H1 (cell line): ENCODE results near the gene POLA1. TPM values are rescaled to one million over a fixed set of nuclear protein-coding genes. Genes with fewer than 3 reads are reported as not detected.

Experiments
- CTCF ChIA-PET: fragments of 300-600 bp; sonication (Branson Sonifier 250); formaldehyde crosslinking; loops from one replicate; lab custom pipeline; 2021; ENCODE audit not compliant: partially characterized antibody; lab: Charles Lee
- POLR2A ChIA-PET: fragments of 300-600 bp; sonication (Branson Sonifier 250); formaldehyde crosslinking; loops from one replicate; lab custom pipeline; 2021; ENCODE audit warnings: inconsistent platforms; ENCODE audit not compliant: partially characterized antibody; lab: Charles Lee
- DNase-seq, 2 experiments: peaks; one replicate each; pipeline versions ENCODE4 v3.0.0 to v3.0.0-alpha.2; 2010 to 2022; ENCODE audit warnings: low spot score in 2 of 2, low read depth in 1 of 2, mixed read lengths in 1 of 2
- FAIRE-seq: peaks from 2 replicates; lab custom pipeline; 2011; peaks lifted over from hg19 to GRCh38; lab: Jason Lieb, UNC
- H2AFZ ChIP-seq: 2 replicates; pipeline ENCODE4 v1.8.1; 2012; ENCODE audit warnings: low read length, inconsistent platforms
- H2AK5ac ChIP-seq: 2 replicates; pipeline ENCODE4 v1.6.1; 2013; ENCODE audit warnings: low read depth, low read length
- H2BK120ac ChIP-seq: replicated peaks from 2 replicates; pipeline ENCODE3; 2013; ENCODE audit warnings: low read depth, low read length, inconsistent platforms
- H2BK12ac ChIP-seq: 2 replicates; pipeline ENCODE4 v1.6.1; 2013; ENCODE audit warnings: low read depth, low read length
- H2BK15ac ChIP-seq: 2 replicates; pipeline ENCODE4 v1.6.1; 2013; ENCODE audit warnings: low read length
- H2BK20ac ChIP-seq: 2 replicates; pipeline ENCODE4 v1.6.1; 2013; ENCODE audit warnings: low read length
- H2BK5ac ChIP-seq: 2 replicates; pipeline ENCODE4 v1.6.1; 2013; ENCODE audit warnings: low read depth, low read length
- H3K14ac ChIP-seq: 2 replicates; pipeline ENCODE4 v1.6.1; 2013; ENCODE audit warnings: inconsistent platforms; ENCODE audit not compliant: insufficient read length
- H3K18ac ChIP-seq: 2 replicates; pipeline ENCODE4 v1.6.1; 2013; ENCODE audit warnings: low read length; ENCODE audit errors: extremely low read depth
- H3K23ac ChIP-seq: 2 replicates; pipeline ENCODE4 v1.6.1; 2013; ENCODE audit warnings: inconsistent platforms; ENCODE audit not compliant: insufficient read length
- H3K23me2 ChIP-seq: 2 replicates; pipeline ENCODE4 v1.6.1; 2013; ENCODE audit warnings: low read depth, low read length
- H3K27ac ChIP-seq: 2 replicates; pipeline ENCODE4 v1.6.1; 2011; ENCODE audit warnings: low read depth, low read length, inconsistent platforms
- H3K27me3 ChIP-seq, 4 experiments: replicated peaks in 1 of 4; 1 replicate in 1 of 4; 2 replicates in 3 of 4; pipeline versions ENCODE4 v1.6.1 to v1.8.1; 2011 to 2013; ENCODE audit warnings: low read length in 3 of 4, mild to moderate bottlenecking in 3 of 4, inconsistent platforms in 2 of 4, mixed read lengths in 2 of 4, moderate library complexity in 1 of 4; ENCODE audit not compliant: control insufficient read depth in 3 of 4, insufficient read depth in 3 of 4; ENCODE audit errors: extremely low read depth in 1 of 4
- H3K36me3 ChIP-seq, 4 experiments: 2 replicates each; pipeline versions ENCODE4 v1.6.1 to v1.8.1; 2011 to 2013; ENCODE audit warnings: mild to moderate bottlenecking in 4 of 4, low read length in 3 of 4, moderate library complexity in 2 of 4, control low read depth in 1 of 4, inconsistent platforms in 1 of 4; ENCODE audit not compliant: insufficient read depth in 4 of 4, control insufficient read depth in 2 of 4
- H3K4ac ChIP-seq: replicated peaks from 2 replicates; pipeline ENCODE3; 2013; ENCODE audit warnings: low read length, low read depth, mixed read lengths, inconsistent platforms; ENCODE audit not compliant: insufficient read length
- H3K4me1 ChIP-seq, 4 experiments: replicated peaks in 1 of 4; 1 replicate in 1 of 4; 2 replicates in 3 of 4; pipeline versions ENCODE4 v1.6.1 to v1.8.1; 2011 to 2013; ENCODE audit warnings: low read length in 3 of 4, inconsistent platforms in 2 of 4, mixed read lengths in 1 of 4; ENCODE audit not compliant: insufficient read depth in 4 of 4, control insufficient read depth in 3 of 4
- H3K4me2 ChIP-seq, 2 experiments: 2 replicates each; pipeline versions ENCODE4 v1.6.1 to v1.8.1; 2011 to 2013; ENCODE audit warnings: low read depth in 2 of 2, low read length in 2 of 2, control low read depth in 1 of 2, inconsistent platforms in 1 of 2, mild to moderate bottlenecking in 1 of 2; ENCODE audit not compliant: insufficient read depth in 1 of 2
- H3K4me3 ChIP-seq, 4 experiments: fragments of 200-600, 300-600 bp in 1 of 4; sonication (generic), shearing (Covaris generic), sonication (Bioruptor Twin) in 1 of 4; 2 replicates each; pipeline versions ENCODE4 v1.5.1 to v1.8.1; 2011 to 2016; ENCODE audit warnings: low read length in 4 of 4, low read depth in 3 of 4, control low read depth in 2 of 4, inconsistent platforms in 2 of 4, mild to moderate bottlenecking in 2 of 4, mixed read lengths in 1 of 4, moderate library complexity in 1 of 4; ENCODE audit not compliant: insufficient read depth in 2 of 4; ENCODE audit errors: extremely low read depth in 1 of 4
- H3K56ac ChIP-seq: replicated peaks from 2 replicates; pipeline ENCODE3; 2013; ENCODE audit warnings: low read depth, mild to moderate bottlenecking, mixed read lengths, low read length, inconsistent platforms; ENCODE audit not compliant: insufficient read length
- H3K79me1 ChIP-seq: 2 replicates; pipeline ENCODE4 v1.6.1; 2013; ENCODE audit warnings: low read depth, low read length, control low read depth
- H3K79me2 ChIP-seq, 2 experiments: 2 replicates each; pipeline versions ENCODE4 v1.6.1 to v1.8.1; 2012 to 2013; ENCODE audit warnings: low read length in 2 of 2, mild to moderate bottlenecking in 2 of 2, inconsistent platforms in 1 of 2; ENCODE audit not compliant: insufficient read depth in 2 of 2, control insufficient read depth in 1 of 2
- H3K9ac ChIP-seq, 4 experiments: replicated peaks in 1 of 4; 1 replicate in 1 of 4; 2 replicates in 3 of 4; pipeline versions ENCODE4 v1.6.1 to v1.8.1; 2011 to 2013; ENCODE audit warnings: low read depth in 3 of 4, low read length in 3 of 4, control low read depth in 2 of 4, mild to moderate bottlenecking in 2 of 4, moderate library complexity in 2 of 4, inconsistent platforms in 1 of 4; ENCODE audit errors: extremely low read depth in 1 of 4
- H3K9me3 ChIP-seq, 2 experiments: 2 replicates each; pipeline versions ENCODE4 v1.6.1 to v1.8.1; 2012 to 2013; ENCODE audit warnings: mild to moderate bottlenecking in 2 of 2, moderate library complexity in 2 of 2, control low read depth in 1 of 2, inconsistent platforms in 1 of 2, low read depth in 1 of 2, low read length in 1 of 2, mixed read lengths in 1 of 2; ENCODE audit not compliant: insufficient read depth in 2 of 2
- H4K20me1 ChIP-seq, 2 experiments: replicated peaks in 1 of 2; 2 replicates each; pipeline versions ENCODE3 to v1.8.1; 2011 to 2013; ENCODE audit warnings: inconsistent platforms in 2 of 2, low read length in 2 of 2, mild to moderate bottlenecking in 1 of 2; ENCODE audit not compliant: insufficient read depth in 2 of 2, control insufficient read depth in 1 of 2
- H4K5ac ChIP-seq: 2 replicates; pipeline ENCODE4 v1.6.1; 2013; ENCODE audit warnings: low read length, low read depth, mixed read lengths, inconsistent platforms; ENCODE audit not compliant: insufficient read length
- H4K8ac ChIP-seq: 2 replicates; pipeline ENCODE4 v1.8.0; 2013; ENCODE audit warnings: mild to moderate bottlenecking, moderate library complexity, low read length, inconsistent platforms; ENCODE audit not compliant: insufficient read depth; ENCODE audit errors: extremely low read depth
- H4K91ac ChIP-seq: replicated peaks from 2 replicates; pipeline ENCODE3; 2013; ENCODE audit warnings: low read length, mixed read lengths, inconsistent platforms; ENCODE audit not compliant: insufficient read length
- BACH1 ChIP-seq: IDR thresholded peaks from 2 replicates; pipeline ENCODE4 v1.6.1; 2012; ENCODE audit warnings: low read length, improper control_type of control experiment
- CBX8 ChIP-seq: fragments of 300-800, 300-1000 bp; sonication (generic); IDR thresholded peaks from 2 replicates; pipeline ENCODE4 v1.7.1; 2016; ENCODE audit warnings: low read depth, low read length, borderline replicate concordance
- CREB1 ChIP-seq: IDR thresholded peaks from 2 replicates; pipeline ENCODE4 v1.6.1; 2012; ENCODE audit warnings: inconsistent platforms
- CTBP2 ChIP-seq: IDR thresholded peaks from 2 replicates; pipeline ENCODE4 v1.7.0; 2011; ENCODE audit warnings: borderline replicate concordance, mild to moderate bottlenecking, moderate library complexity, mixed read lengths, low read length; ENCODE audit not compliant: insufficient read depth, insufficient read length
- EGR1 ChIP-seq: IDR thresholded peaks from 2 replicates; pipeline ENCODE4 v1.6.1; 2011; ENCODE audit warnings: low read depth, low read length, borderline replicate concordance
- EP300 ChIP-seq, 2 experiments: IDR thresholded peaks; 1 replicate in 1 of 2; 2 replicates in 1 of 2; pipeline ENCODE4 v1.6.1; 2011 to 2012; ENCODE audit warnings: low read depth in 2 of 2, low read length in 2 of 2, mild to moderate bottlenecking in 2 of 2, borderline replicate concordance in 1 of 2, inconsistent platforms in 1 of 2, moderate library complexity in 1 of 2
- GABPA ChIP-seq: IDR thresholded peaks from 2 replicates; pipeline ENCODE4 v1.6.1; 2011; ENCODE audit warnings: mild to moderate bottlenecking, low read length, moderate library complexity, borderline replicate concordance; ENCODE audit not compliant: insufficient read depth
- JUND ChIP-seq: IDR thresholded peaks from 2 replicates; pipeline ENCODE4 v1.6.1; 2011; ENCODE audit warnings: mild to moderate bottlenecking, improper control_type of control experiment, low read length
- POLR2A ChIP-seq, 2 experiments: IDR thresholded peaks; 1 replicate in 1 of 2; 2 replicates in 1 of 2; pipeline ENCODE4 v1.6.1; 2011; ENCODE audit warnings: low read depth in 2 of 2, low read length in 2 of 2, mild to moderate bottlenecking in 2 of 2; ENCODE audit errors: control extremely low read depth in 1 of 2
- RBBP5 ChIP-seq: IDR thresholded peaks from 2 replicates; pipeline ENCODE4 v1.7.1; 2012; ENCODE audit warnings: low read depth, mild to moderate bottlenecking, inconsistent platforms, low read length, moderate library complexity, borderline replicate concordance
- SIRT6 ChIP-seq: IDR thresholded peaks from one replicate; pipeline ENCODE4 v1.7.1; 2012; ENCODE audit warnings: low read length, inconsistent platforms
- SP4 ChIP-seq: IDR thresholded peaks from 2 replicates; pipeline ENCODE4 v1.6.1; 2012; ENCODE audit warnings: low read length, inconsistent platforms
- SRF ChIP-seq: IDR thresholded peaks from 2 replicates; pipeline ENCODE4 v1.6.1; 2011; ENCODE audit warnings: mild to moderate bottlenecking, low read depth, low read length, moderate library complexity
- TBP ChIP-seq: IDR thresholded peaks from 2 replicates; pipeline ENCODE4 v1.6.1; 2011; ENCODE audit warnings: low read depth, low read length, improper control_type of control experiment
- ZNF274 ChIP-seq: IDR thresholded peaks from 2 replicates; pipeline ENCODE4 v1.7.0; 2012; ENCODE audit warnings: low read length, borderline replicate concordance; ENCODE audit errors: extremely low read depth
- WGBS, 2 experiments: shearing (Covaris generic) in 1 of 2; methylation state at CpG; one replicate each; pipeline versions ENCODE4 v1.1.6 to v1.1.7; 2013 to 2015; ENCODE audit warnings: low lambda C conversion rate in 2 of 2, mixed read lengths in 2 of 2, inconsistent platforms in 1 of 2, low coverage in 1 of 2, missing lambda C conversion rate in 1 of 2; ENCODE audit not compliant: insufficient replicate concordance in 2 of 2, insufficient coverage in 1 of 2, insufficient read length in 1 of 2; ENCODE audit errors: extremely low coverage in 1 of 2, missing lambda C conversion rate in 1 of 2; 5-methylcytosine and 5-hydroxymethylcytosine counted together
- polyA plus RNA-seq, 7 experiments: library from polyadenylated mRNA; depleted of rRNA in 3 of 7; stranded (reverse) in 5 of 7; unstranded in 2 of 7; fragments of >200 nt in 5 of 7; fragments of 200-250 nt in 2 of 7; gene quantifications; 1 replicate in 5 of 7; 2 replicates in 1 of 7; 4 replicates in 1 of 7; pipeline versions ENCODE4 v1.2.1 to v1.2.3, GENCODE V29; 2011 to 2013; ENCODE audit warnings: missing spikeins in 2 of 7, mixed read lengths in 2 of 7
- total RNA-seq: library from RNA; stranded (reverse); fragmentation: NEBNext Ultra II Directional; extraction: Animal tissue kit (Norgen Biotek cat#: 25700); gene quantifications from 2 replicates; pipeline ENCODE4 v1.2.1, GENCODE V29; 2021
- TF ChIP-seq, protein P1 (sequence below): IDR thresholded peaks from 2 replicates; pipeline ENCODE4 v1.6.1; 2011; ENCODE audit warnings: low read depth, mild to moderate bottlenecking, low read length; ENCODE audit not compliant: insufficient read depth

POLA1 gene
- total and polyA plus RNA-seq, 2 of the 8 experiments (the other 6 are each of a cell fraction or from before 2014, with no cell fraction given), result 5.6 to 34.9 TPM

GRCh38 chrX:24862343-24862742 is 168.6 kb downstream of the POLA1 start:
- Histone ChIP-seq H2BK120ac (no peak overlapping the region), H3K27ac (no peak overlapping the region), H3K4me1 (no peaks in the 10 kb centered on the region; a peak in 1 of 7 replicates), H3K27me3 (no peaks in the 10 kb centered on the region), H2BK20ac (no peak overlapping the region), H3K9me3 (no peaks in the 10 kb centered on the region), H2BK15ac (no peak overlapping the region), H4K5ac (no peak overlapping the region), H3K36me3 (no peaks in the 10 kb centered on the region), H3K79me2 (no peaks in the 10 kb centered on the region), H4K91ac (no peak overlapping the region), H3K14ac (no peak overlapping the region), H3K4me2 (no peak overlapping the region), H3K56ac (no peak overlapping the region), H3K9ac (no peak overlapping the region), H2AK5ac (no peak overlapping the region), H3K4me3 (no peak overlapping the region), H2BK12ac (no peak overlapping the region), H2BK5ac (no peak overlapping the region), H4K20me1 (no peaks in the 10 kb centered on the region), H3K23ac (no peak overlapping the region), H3K23me2 (no peaks in the 10 kb centered on the region), H2AFZ (no peak overlapping the region), H3K4ac (no peak overlapping the region), H3K79me1 (no peaks in the 10 kb centered on the region), H4K8ac (no peak overlapping the region), H3K18ac (no peak overlapping the region)
- WGBS, 2 experiments, result 76% methylated on average over 2 of the region's 2 CpGs; no CpG with 5 or more reads in 1 of the 2 experiments
- ChIA-PET CTCF (no interaction called here), POLR2A (no interaction called here)
- no peak for FAIRE-seq
- DNase-seq, result no peak
- TF ChIP-seq SP4 (no peak), CTBP2 (no peak), BACH1 (no peak), EP300 (IDR thresholded peaks at IDR 0.05; ENCODE audit: borderline replicate concordance in 1 of 2, low read depth in 2 of 2, low read length in 2 of 2) (no peak), SIRT6 (no peak), CREB1 (no peak), ZNF274 (no peak), CBX8 (no peak), GABPA (no peak), POLR2A (IDR thresholded peaks at IDR 0.05; ENCODE audit: control extremely low read depth in 1 of 2, low read depth in 2 of 2, low read length in 2 of 2) (no peak), EGR1 (no peak), SRF (no peak), RBBP5 (no peak), JUND (no peak), TBP (no peak)
- TF ChIP-seq, protein P1, sequence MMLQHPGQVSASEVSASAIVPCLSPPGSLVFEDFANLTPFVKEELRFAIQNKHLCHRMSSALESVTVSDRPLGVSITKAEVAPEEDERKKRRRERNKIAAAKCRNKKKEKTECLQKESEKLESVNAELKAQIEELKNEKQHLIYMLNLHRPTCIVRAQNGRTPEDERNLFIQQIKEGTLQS, result no peak
